Activated CD4-positive, alpha-beta T cell treated with anti-CD3 and anti-CD28 coated beads, Interleukin-2, amount 50 U/mL, for 24 hours (primary cell): ENCODE results near the gene TMEM87A.

Experiments
- DNase-seq, 2 donors: peaks; one replicate each; pipeline ENCODE4 v3.0.0-alpha.2; 2020; ENCODE audit warnings: low read depth in 1 of 2, low spot score in 1 of 2

Gene TMEM87A

GRCh38 chr15:42206406-42206805 lies 66.8 kb downstream of the TMEM87A start:
- no peak for DNase-seq

- no peak for DNase-seq
These were observed 69.3 kb downstream of the TMEM87A start for GRCh38 chr15:42203891-42204290.

DNA sequence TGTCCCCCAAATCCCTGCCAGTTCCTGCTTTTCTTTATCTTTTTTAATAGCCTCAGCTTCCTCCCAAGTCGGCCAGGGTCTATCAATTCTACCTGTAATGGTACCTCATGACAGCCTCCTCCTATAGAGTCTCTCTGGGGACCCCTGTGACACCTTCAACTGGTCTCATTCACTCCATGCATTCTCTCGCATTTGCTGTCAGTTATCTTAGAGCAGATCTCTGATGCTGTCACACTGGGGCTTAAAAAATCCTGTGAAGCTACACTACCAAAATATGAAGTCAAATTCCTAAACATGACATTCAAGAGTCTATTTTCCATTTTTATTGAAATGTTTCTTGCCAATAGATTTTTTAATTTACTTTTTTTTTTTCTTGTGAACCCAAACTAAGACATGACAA lies 70.6 kb downstream of the TMEM87A start:
- no peak for DNase-seq

DNA sequence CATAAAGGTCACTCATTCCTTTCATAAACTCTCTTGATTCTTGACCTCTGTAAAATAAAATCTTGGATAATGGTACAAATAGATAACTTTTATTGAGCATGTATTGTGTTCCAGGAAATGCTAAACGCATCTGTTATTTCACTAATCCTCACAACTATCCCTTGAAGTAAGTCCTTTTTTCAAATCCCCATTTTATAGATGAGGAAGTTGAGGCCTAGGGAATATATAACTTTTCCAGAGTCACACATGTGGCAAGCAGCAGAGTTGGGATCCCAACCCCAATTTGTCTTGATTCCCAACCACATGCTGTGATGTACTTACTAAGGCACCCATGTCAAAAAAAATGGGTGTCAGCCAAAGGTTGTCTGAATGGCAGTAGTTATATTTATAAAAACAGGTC lies 71.4 kb downstream of the TMEM87A start:
- no peak for DNase-seq

DNA sequence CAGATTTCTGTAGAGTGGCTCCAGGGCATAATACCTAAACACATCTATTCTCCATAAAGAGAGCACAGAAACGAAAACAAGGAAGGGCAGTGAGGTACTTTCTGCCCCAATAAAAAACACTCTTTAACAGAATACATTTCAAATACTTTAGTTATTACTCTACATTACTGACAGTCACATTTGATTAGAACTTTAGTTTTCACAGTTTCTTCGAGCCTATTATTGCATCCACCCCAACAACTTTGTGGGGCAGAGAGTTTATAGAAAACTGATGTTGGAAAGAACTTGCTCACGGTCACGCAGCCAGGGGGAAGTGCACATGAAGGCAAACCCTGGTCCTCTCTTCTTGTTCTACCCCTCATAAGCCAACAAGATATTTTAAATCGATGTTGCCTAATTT lies 74.1 kb downstream of the TMEM87A start:
- no peak for DNase-seq

DNA sequence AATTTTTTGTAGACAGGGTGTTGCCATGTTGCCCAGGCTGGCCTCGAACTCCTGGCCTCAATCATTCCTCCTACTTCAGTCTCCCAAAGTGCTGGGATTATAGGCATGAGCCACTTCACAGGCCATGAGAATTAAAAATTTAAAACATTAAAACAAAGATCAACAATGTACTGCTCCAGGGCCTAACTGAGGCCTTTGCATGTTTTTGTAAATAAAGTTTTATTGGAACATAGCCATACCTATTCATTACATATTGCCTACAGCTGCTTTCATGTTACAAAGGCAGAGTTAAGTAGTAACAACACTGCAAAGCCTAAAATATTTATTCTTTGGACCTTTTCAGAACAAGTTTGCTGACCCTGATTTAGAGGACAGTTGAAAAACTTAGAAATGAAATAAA lies 74.7 kb downstream of the TMEM87A start:
- no peak for DNase-seq

- DNase-seq: no peak
These were observed 78.7 kb downstream of the TMEM87A start for GRCh38 chr15:42194513-42194912.

GRCh38 chr15:42193383-42193782 lies 79.8 kb downstream of the TMEM87A start:
- DNase-seq: no peak

GRCh38 chr15:42191610-42192346 lies 81.5 kb downstream of the TMEM87A start:
- no peak for DNase-seq

DNA sequence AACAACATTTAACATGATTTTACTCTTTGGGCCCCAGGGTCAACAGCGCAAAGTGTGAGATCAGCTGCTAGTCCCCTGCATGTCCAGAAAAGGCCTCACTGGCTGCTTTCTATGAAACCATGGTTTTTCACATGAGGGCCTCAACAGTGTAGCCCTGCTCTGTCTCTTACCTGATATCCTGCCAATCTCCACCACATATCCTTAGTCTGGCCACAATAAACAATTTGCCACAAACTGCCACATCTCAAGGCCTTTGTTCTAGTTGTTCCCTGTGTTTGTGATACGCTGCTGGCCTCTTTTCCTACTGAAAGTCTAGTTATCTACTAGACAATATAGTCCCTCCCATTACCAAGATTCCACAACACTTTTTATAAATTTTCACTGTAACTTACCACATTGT lies 82.9 kb downstream of the TMEM87A start:
- DNase-seq: no peak

GRCh38 chr15:42185801-42186200 lies 87.4 kb downstream of the TMEM87A start:
- DNase-seq: no peak

DNA sequence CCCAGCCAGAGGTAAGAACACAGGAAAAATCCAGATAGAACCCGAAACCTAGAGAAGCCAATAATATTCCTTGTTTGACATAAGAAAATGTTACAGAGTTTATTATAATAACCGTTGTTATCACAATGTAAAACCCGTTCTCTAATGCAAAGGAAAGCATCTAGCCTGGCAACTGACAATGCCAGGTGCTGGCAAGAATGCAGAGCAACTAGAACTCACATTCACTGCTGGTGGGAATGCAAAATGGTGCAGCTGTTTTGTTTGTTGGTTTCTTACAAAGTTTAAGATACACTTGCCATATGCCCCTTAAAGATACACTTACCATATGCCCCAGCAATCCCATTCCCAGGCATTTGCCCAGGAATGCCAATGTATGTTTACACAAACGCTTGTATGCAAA lies 88.5 kb downstream of the TMEM87A start:
- DNase-seq: no peak

DNA sequence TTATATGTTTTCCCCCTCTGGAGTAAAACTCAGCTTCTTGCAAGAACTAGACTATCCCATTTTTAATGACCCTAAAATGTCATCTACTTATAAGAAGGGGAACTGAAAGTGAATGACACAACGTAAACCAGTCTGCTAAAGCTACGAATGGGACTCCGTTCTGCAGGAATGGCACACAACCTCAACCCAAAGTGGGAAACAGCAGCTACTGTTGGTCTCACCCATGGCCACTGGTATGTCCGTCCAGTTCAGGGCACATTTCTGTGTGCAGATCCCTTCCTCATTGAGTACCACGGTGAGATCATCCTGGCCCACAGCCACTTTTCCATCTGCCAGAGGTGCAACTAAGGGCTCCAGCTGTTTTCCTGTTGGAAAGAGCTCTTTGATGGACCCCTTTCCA lies 88.9 kb downstream of the TMEM87A start:
- no peak for DNase-seq

DNA sequence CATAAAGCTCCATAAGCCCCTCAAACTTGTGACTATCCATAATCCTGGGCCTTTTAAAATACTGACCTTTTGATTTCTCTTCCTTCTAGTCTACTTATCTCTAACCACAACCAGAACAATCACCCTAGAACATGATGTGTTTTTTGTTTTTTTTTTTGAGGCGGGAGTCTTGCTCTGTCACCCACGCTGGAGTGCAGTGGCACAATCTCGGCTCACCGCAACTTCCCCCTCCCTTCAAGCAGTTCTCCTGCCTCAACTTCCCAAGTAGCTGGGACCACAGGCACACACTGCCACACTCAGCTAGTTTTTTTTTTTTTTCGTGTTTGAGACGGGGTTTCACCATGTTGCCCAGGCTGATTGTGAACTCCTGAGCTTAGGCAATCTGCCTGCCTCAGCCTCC lies 90.3 kb downstream of the TMEM87A start:
- no peak for DNase-seq

- no peak for DNase-seq
These were observed 90.8 kb downstream of the TMEM87A start for GRCh38 chr15:42182328-42182886.

DNA sequence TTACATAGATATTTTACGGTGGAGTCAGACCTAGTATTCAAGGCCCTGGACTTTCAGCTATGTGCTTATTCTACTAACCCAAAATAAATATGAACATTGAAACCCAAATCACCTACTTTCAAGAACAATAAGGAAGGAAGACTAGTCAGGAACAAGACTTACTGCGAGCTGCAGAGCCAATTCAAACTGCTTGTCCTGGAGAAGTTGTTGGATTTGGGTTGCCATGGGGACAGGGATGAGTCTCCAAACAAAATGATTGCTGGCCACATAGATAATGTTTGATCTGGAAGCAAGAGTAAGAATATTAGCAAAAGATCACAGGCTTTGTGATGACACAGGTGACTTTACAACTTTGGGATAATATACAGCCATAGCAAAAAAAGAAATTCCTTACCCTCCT lies 95.2 kb downstream of the TMEM87A start:
- no peak for DNase-seq

GRCh38 chr15:42175671-42176070 lies 97.6 kb downstream of the TMEM87A start:
- DNase-seq: no peak

DNA sequence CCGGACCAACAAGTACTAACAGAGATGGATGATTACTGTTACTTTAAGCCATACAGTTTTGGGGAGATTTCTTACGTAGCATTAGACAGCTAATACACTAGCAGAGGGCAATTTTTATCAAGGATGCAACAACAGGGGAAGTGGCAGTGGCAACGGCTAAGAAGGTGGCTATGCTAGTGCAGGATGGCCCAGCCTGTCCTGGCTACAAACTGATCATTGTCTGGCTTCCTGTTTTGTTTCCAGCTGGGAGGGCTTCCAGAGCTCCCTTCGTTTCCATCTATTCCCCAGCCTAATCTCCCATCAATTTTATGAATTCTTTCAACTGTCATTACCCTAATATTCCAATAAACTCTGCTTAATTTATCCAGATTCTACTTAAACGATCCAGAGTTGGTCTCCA lies 100.8 kb downstream of the TMEM87A start:
- no peak for DNase-seq

GRCh38 chr15:42171795-42172194 lies 101.4 kb downstream of the TMEM87A start:
- no peak for DNase-seq

DNA sequence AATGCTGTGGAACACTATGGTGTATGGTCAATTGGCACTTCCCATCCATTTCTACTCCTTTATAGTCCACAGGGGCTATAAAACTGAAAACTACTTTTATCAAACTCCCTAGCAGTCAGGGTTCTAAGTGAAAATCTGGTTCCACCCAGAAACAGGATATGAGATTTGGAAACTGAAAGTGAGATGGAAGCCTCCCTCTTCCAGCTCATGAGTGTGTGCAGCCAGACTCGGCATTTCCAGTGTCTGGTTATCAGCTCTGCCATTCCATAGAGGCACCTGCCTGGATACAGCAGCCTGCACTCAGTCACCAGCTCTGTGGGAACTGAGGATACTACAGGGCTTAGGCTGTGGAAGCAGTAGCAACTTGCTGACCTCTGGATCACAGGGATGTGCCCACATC lies 102.1 kb downstream of the TMEM87A start:
- DNase-seq: no peak

GRCh38 chr15:42166225-42166940 lies 106.8 kb downstream of the TMEM87A start:
- no peak for DNase-seq

DNA sequence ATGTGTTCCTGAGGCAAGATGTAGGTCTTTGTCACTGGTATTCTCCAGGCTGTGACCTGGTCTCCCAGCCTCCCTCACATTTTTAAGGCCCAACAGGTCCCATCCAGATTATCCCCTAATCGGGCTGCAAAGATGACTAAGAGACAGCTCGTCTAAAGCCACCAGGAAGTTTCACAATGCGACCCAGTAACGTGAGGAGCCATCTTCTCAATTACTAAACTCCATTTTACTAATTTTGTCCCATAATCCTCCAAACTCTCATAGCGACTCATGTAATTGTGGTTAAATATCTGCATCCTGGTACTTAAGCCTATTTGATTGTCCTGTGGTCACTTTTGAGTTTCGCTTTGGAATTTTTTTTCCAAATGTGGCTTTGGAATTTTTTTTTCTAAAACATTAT lies 108.1 kb downstream of the TMEM87A start:
- DNase-seq: no peak
